ENCODE results near the gene ACBD4. TPM values are rescaled to one million over a fixed set of nuclear protein-coding genes. Genes with fewer than 3 reads are reported as not detected.

The ACBD4 gene
- total and polyA plus RNA-seq, 2 donors (not counting 3 experiments of a cell fraction or from before 2014, with no cell fraction given) = 4.5 to 7.5 TPM

GRCh38 chr17:45146592-45146889, 11.1 kb downstream of the ACBD4 start:
- Histone ChIP-seq H3K4me1 (ENCODE audit: control insufficient read depth, extremely low read depth, insufficient read depth, low read length) (peaks cover 21% of the 10 kb centered on the region), H2AFZ (ENCODE audit: low read depth, low read length) (no peak overlapping the region), H3K9ac (replicated peaks; ENCODE audit: extremely low read depth, insufficient read depth, low read length) (no peak overlapping the region), H3K9me3 (replicated peaks; ENCODE audit: control insufficient read depth, insufficient read depth, low read length) (no peaks in the 10 kb centered on the region), H3K27ac (ENCODE audit: insufficient read depth, low read depth, low read length) (peak overlapping the region; percentile 6), H3K27me3 (ENCODE audit: control insufficient read depth in 2 of 2, insufficient read depth in 2 of 2, low read length in 2 of 2) (no peaks in the 10 kb centered on the region), H4K20me1 (replicated peaks; ENCODE audit: control insufficient read depth, extremely low read depth, insufficient read depth, low read length) (no peaks in the 10 kb centered on the region), H3K9me1 (replicated peaks; ENCODE audit: control insufficient read depth, extremely low read depth, insufficient read depth, low read length) (no peaks in the 10 kb centered on the region), H3K4me2 (ENCODE audit: insufficient read depth, low read length) (peak overlapping the region; percentile 51), H3K79me2 (ENCODE audit: control insufficient read depth, insufficient read depth, low read length) (peaks cover 28% of the 10 kb centered on the region), H3K4me3 (replicated peaks in 1 of 3; ENCODE audit: insufficient read depth in 1 of 3, low read depth in 1 of 3, low read length in 3 of 3) (no peak overlapping the region), H3K36me3 (ENCODE audit: control insufficient read depth in 2 of 2, extremely low read depth in 1 of 2, insufficient read depth in 2 of 2, low read length in 2 of 2) (no peaks in the 10 kb centered on the region)
- DNase-seq (ENCODE audit: low read depth, low spot score) = no peak
- ChIA-PET CTCF (interaction anchor here (10.4 kb wide), 1 partner anchor 10 kb away, joined by 393 read pairs; the partner anchor contains the start of gene ACBD4), POLR2A (no interaction called here)
- dilution Hi-C loops (cut with MboI; ENCODE audit: extremely low pct_ligation_motif_present, low sequenced_read_pairs) (no loop called here), intact Hi-C loops (cut with micrococcal nuclease) (loop anchor here (10.0 kb wide), 1 partner anchor 228 kb away; no protein-coding TSS in a partner anchor)
- no peak for FAIRE-seq
- no TSS peak for BruUV-seq (replicated peaks)
- no peak for TF ChIP-seq MAX (IDR thresholded peaks at IDR 0.05; ENCODE audit: insufficient read depth, insufficient read length)
- no peak for TF ChIP-seq JUN (IDR thresholded peaks at IDR 0.05; ENCODE audit: borderline replicate concordance, insufficient read depth, insufficient read length, low read depth)
- TF ChIP-seq POLR2AphosphoS5 (IDR thresholded peaks at IDR 0.05; ENCODE audit: insufficient read depth, low read depth, low read length) = no peak
- no peak for TF ChIP-seq GATA2 (IDR thresholded peaks at IDR 0.05; ENCODE audit: insufficient read depth, insufficient read length, low read depth, low read length)
- no peak for TF ChIP-seq FOS (IDR thresholded peaks at IDR 0.05; ENCODE audit: borderline replicate concordance, insufficient read depth, low read length)
- no peak for TF ChIP-seq CTCF (IDR thresholded peaks at IDR 0.05; ENCODE audit: extremely low read depth in 1 of 2, insufficient read depth in 1 of 2, low read depth in 1 of 2, low read length in 2 of 2)
- no peak for TF ChIP-seq EZH2 (IDR thresholded peaks at IDR 0.05; ENCODE audit: borderline replicate concordance, low read depth, low read length, severe bottlenecking)
- no peak for TF ChIP-seq MYC (IDR thresholded peaks at IDR 0.05; ENCODE audit: low read depth, low read length)
- no peak for TF ChIP-seq POLR2A (IDR thresholded peaks at IDR 0.05; ENCODE audit: low read depth, low read length)
